Mammary epithelial cell (primary cell): ENCODE measurements around the gene CHRM5.

Experiments
- CTCF ChIP-seq, 2 donors: IDR thresholded peaks in 1 of 2; conservative IDR thresholded peaks in 1 of 2; 2 replicates each; pipeline ENCODE4 v1.5.1; 2011 to 2012; ENCODE audit warnings: inconsistent platforms in 2 of 2, low read length in 2 of 2, mild to moderate bottlenecking in 2 of 2, control low read depth in 1 of 2, low read depth in 1 of 2; ENCODE audit not compliant: insufficient read depth in 1 of 2; ENCODE audit errors: extremely low read depth in 1 of 2
- EZH2 ChIP-seq: IDR thresholded peaks from 2 replicates; pipeline ENCODE4 v1.6.1; 2012; ENCODE audit warnings: low read length, inconsistent platforms, borderline replicate concordance

DNA sequence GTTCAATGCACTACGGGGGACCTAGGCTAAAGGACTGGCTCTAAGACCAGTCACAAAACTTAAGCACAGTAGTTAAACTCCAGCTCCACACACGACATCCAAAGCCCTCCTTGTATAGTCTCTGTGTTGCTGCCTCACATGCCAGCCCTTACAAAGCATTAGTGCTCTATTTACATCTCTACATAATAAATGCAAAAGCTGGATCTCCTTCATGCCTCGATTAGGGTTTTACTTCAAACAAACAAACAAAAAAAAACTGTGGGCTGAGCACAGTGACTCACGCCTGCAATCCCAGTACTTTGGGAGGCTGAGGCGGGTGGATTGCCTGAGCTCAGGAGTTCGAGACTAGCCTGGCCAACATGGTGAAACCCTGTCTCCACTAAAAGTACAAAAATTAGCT lies 143.2 kb downstream of the CHRM5 start:
- TF ChIP-seq EZH2 (no peak), CTCF (conservative IDR thresholded peaks at IDR 0.05 in 1 of 2, IDR thresholded peaks at IDR 0.05 in 1 of 2; ENCODE audit: extremely low read depth in 1 of 2, insufficient read depth in 1 of 2, low read depth in 1 of 2, low read length in 2 of 2) (no peak)
